IPS-20b (cell line): Measurements from ENCODE around the gene SERPINB4.

Source experiments
- H3K27ac ChIP-seq: one replicate; pipeline ENCODE4 v1.5.1; 2013; ENCODE audit warnings: low read length
- H3K27me3 ChIP-seq: 2 replicates; pipeline ENCODE4 v1.6.1; 2013; ENCODE audit warnings: mild to moderate bottlenecking, low read length, inconsistent platforms; ENCODE audit not compliant: insufficient read depth
- H3K36me3 ChIP-seq: 2 replicates; pipeline ENCODE4 v1.6.1; 2013; ENCODE audit warnings: low read depth, mild to moderate bottlenecking, inconsistent platforms, low read length, moderate library complexity; ENCODE audit not compliant: insufficient read depth
- H3K4me1 ChIP-seq: 2 replicates; pipeline ENCODE4 v1.6.1; 2013; ENCODE audit warnings: mild to moderate bottlenecking, control low read depth, inconsistent platforms, low read length, moderate library complexity; ENCODE audit not compliant: insufficient read depth
- H3K4me3 ChIP-seq: 2 replicates; pipeline ENCODE4 v1.5.1; 2013; ENCODE audit warnings: mild to moderate bottlenecking, low read length, inconsistent platforms
- H3K9ac ChIP-seq: 2 replicates; pipeline ENCODE4 v1.6.1; 2013; ENCODE audit warnings: low read depth, mild to moderate bottlenecking, inconsistent platforms, low read length, moderate library complexity
- H3K9me3 ChIP-seq: 2 replicates; pipeline ENCODE4 v1.6.1; 2013; ENCODE audit warnings: mild to moderate bottlenecking, low read depth, low read length, inconsistent platforms; ENCODE audit not compliant: insufficient read depth

The SERPINB4 gene

GRCh38 chr18:63590966-63591695 is 52.9 kb downstream of the SERPINB4 start:
- Histone ChIP-seq H3K9me3 (no peaks in the 10 kb centered on the region), H3K36me3 (no peaks in the 10 kb centered on the region), H3K4me1 (no peaks in the 10 kb centered on the region), H3K27ac (no peak overlapping the region), H3K4me3 (no peak overlapping the region), H3K27me3 (no peaks in the 10 kb centered on the region), H3K9ac (no peak overlapping the region)

GRCh38 chr18:63590373-63590772 is 53.7 kb downstream of the SERPINB4 start:
- Histone ChIP-seq H3K27ac (no peak overlapping the region), H3K4me3 (no peak overlapping the region), H3K36me3 (no peaks in the 10 kb centered on the region), H3K9ac (no peak overlapping the region), H3K27me3 (no peaks in the 10 kb centered on the region), H3K4me1 (no peaks in the 10 kb centered on the region), H3K9me3 (no peaks in the 10 kb centered on the region)

GRCh38 chr18:63588909-63589308 is 55.1 kb downstream of the SERPINB4 start:
- Histone ChIP-seq H3K4me1 (no peaks in the 10 kb centered on the region), H3K9me3 (no peaks in the 10 kb centered on the region), H3K27ac (no peak overlapping the region), H3K36me3 (no peaks in the 10 kb centered on the region), H3K27me3 (no peaks in the 10 kb centered on the region), H3K4me3 (no peak overlapping the region), H3K9ac (no peak overlapping the region)
